Fibroblast of lung (primary cell): ENCODE data around the gene RPS24. TPM values are rescaled to one million over a fixed set of nuclear protein-coding genes. Genes with fewer than 3 reads are reported as not detected.

ENCODE experiments used
- DNase-seq, 2 donors: peaks; one replicate each; pipeline versions ENCODE4 v3.0.0 to v3.0.0-alpha.2; 2010; ENCODE audit warnings: low read depth in 2 of 2
- H2AFZ ChIP-seq: 2 replicates; pipeline ENCODE4 v1.5.1; 2012; ENCODE audit warnings: low read length, control low read depth, inconsistent platforms
- H3K27ac ChIP-seq: 2 replicates; pipeline ENCODE4 v1.5.1; 2011; ENCODE audit warnings: low read length, control low read depth; ENCODE audit not compliant: insufficient read depth
- H3K27me3 ChIP-seq: 2 replicates; pipeline ENCODE4 v1.5.1; 2011; ENCODE audit warnings: mild to moderate bottlenecking, low read length; ENCODE audit not compliant: control insufficient read depth, insufficient read depth
- H3K36me3 ChIP-seq: 2 replicates; pipeline ENCODE4 v1.5.1; 2011; ENCODE audit warnings: low read length; ENCODE audit not compliant: control insufficient read depth, insufficient read depth
- H3K4me1 ChIP-seq: 2 replicates; pipeline ENCODE4 v1.5.1; 2011; ENCODE audit warnings: low read length; ENCODE audit not compliant: control insufficient read depth, insufficient read depth; ENCODE audit errors: extremely low read depth
- H3K4me2 ChIP-seq: 2 replicates; pipeline ENCODE4 v1.5.1; 2011; ENCODE audit warnings: low read length, control low read depth; ENCODE audit not compliant: insufficient read depth; ENCODE audit errors: extremely low read depth
- H3K4me3 ChIP-seq, 4 experiments: fragments of 200-600 bp in 1 of 4; sonication (generic) in 1 of 4; replicated peaks in 1 of 4; 2 replicates each; pipeline ENCODE4 v1.5.1; 2011 to 2016; ENCODE audit warnings: low read length in 4 of 4, low read depth in 3 of 4, mild to moderate bottlenecking in 3 of 4, control low read depth in 2 of 4, inconsistent platforms in 1 of 4, mixed read lengths in 1 of 4; ENCODE audit not compliant: insufficient read depth in 1 of 4; ENCODE audit errors: control extremely low read depth in 1 of 4
- H3K79me2 ChIP-seq: 2 replicates; pipeline ENCODE4 v1.5.1; 2012; ENCODE audit warnings: mild to moderate bottlenecking, low read length, inconsistent platforms; ENCODE audit not compliant: control insufficient read depth, insufficient read depth
- H3K9ac ChIP-seq: 2 replicates; pipeline ENCODE4 v1.5.1; 2011; ENCODE audit warnings: mild to moderate bottlenecking, low read length, control low read depth; ENCODE audit not compliant: insufficient read depth
- H3K9me3 ChIP-seq: 2 replicates; pipeline ENCODE4 v1.5.1; 2012; ENCODE audit warnings: low read depth, low read length; ENCODE audit not compliant: control insufficient read depth, insufficient read depth
- H4K20me1 ChIP-seq: 2 replicates; pipeline ENCODE4 v1.5.1; 2011; ENCODE audit warnings: low read length; ENCODE audit not compliant: control insufficient read depth, insufficient read depth; ENCODE audit errors: extremely low read depth
- EZH2 ChIP-seq: IDR thresholded peaks from 2 replicates; pipeline ENCODE4 v1.5.1; 2012; ENCODE audit warnings: low read length, control low read depth, mild to moderate bottlenecking; ENCODE audit errors: missing control alignments
- polyA plus RNA-seq, 2 donors: library from polyadenylated mRNA; depleted of rRNA in 1 of 2; stranded (reverse) in 1 of 2; unstranded in 1 of 2; fragments of >200 nt; gene quantifications; 2 replicates each; pipeline ENCODE4 v1.2.1, GENCODE V29; 2011 to 2012; ENCODE audit warnings: missing spikeins in 1 of 2
- total RNA-seq: library from RNA; depleted of rRNA; stranded (reverse); fragments of >200 nt; gene quantifications from 2 replicates; pipeline ENCODE4 v1.2.1, GENCODE V29; 2014
- TF ChIP-seq, protein P1 (sequence below), 2 donors: IDR thresholded peaks in 1 of 2; conservative IDR thresholded peaks in 1 of 2; 1 replicate in 1 of 2; 2 replicates in 1 of 2; pipeline ENCODE4 v1.5.1; 2011 to 2012; ENCODE audit warnings: low read length in 2 of 2, control low read depth in 1 of 2, inconsistent platforms in 1 of 2, low read depth in 1 of 2, mild to moderate bottlenecking in 1 of 2

Gene RPS24
- total and polyA plus RNA-seq, 2 donors (not counting 1 experiment from before 2014, with no cell fraction given) = 1,917 to 4,192 TPM

DNA sequence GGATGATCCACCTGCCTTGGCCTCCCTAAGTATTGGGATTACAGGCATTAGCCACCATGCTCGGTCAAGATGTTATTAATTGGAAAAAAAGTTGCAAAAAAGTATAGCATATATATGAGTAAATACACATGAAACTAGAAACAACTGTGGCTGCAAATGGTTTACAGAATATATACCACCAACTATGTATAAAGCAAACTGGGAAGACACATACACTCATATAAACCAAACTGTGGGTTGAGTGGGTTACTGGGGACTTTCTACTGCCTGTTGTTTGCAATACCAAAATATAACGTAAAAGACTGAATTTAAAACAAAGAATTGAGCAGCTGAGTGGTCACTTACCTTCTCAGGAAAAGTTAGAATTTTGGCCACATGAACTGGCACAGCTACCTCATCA, 12.5 kb upstream of the RPS24 start:
- H3K27me3 ChIP-seq = no peaks in the 10 kb centered on the region
- peaks cover 25% of the 10 kb centered on the region for H3K36me3 ChIP-seq
- no peak overlapping the region for H3K9ac ChIP-seq
- TF ChIP-seq EZH2 = no peak
- TF ChIP-seq, protein P1, sequence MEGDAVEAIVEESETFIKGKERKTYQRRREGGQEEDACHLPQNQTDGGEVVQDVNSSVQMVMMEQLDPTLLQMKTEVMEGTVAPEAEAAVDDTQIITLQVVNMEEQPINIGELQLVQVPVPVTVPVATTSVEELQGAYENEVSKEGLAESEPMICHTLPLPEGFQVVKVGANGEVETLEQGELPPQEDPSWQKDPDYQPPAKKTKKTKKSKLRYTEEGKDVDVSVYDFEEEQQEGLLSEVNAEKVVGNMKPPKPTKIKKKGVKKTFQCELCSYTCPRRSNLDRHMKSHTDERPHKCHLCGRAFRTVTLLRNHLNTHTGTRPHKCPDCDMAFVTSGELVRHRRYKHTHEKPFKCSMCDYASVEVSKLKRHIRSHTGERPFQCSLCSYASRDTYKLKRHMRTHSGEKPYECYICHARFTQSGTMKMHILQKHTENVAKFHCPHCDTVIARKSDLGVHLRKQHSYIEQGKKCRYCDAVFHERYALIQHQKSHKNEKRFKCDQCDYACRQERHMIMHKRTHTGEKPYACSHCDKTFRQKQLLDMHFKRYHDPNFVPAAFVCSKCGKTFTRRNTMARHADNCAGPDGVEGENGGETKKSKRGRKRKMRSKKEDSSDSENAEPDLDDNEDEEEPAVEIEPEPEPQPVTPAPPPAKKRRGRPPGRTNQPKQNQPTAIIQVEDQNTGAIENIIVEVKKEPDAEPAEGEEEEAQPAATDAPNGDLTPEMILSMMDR (conservative IDR thresholded peaks at IDR 0.05 in 1 of 2, IDR thresholded peaks at IDR 0.05 in 1 of 2; ENCODE audit: low read depth in 1 of 2, low read length in 2 of 2) = no peak
- H3K4me3 ChIP-seq = no peak overlapping the region
- no peaks in the 10 kb centered on the region for H3K79me2 ChIP-seq
- no peaks in the 10 kb centered on the region for H3K9me3 ChIP-seq
- H3K4me2 ChIP-seq = no peak overlapping the region
- no peak overlapping the region for H2AFZ ChIP-seq
- peaks cover 5% of the 10 kb centered on the region for H3K4me1 ChIP-seq
- H3K27ac ChIP-seq = no peak overlapping the region
- no peak for DNase-seq
- H4K20me1 ChIP-seq = no peaks in the 10 kb centered on the region

DNA sequence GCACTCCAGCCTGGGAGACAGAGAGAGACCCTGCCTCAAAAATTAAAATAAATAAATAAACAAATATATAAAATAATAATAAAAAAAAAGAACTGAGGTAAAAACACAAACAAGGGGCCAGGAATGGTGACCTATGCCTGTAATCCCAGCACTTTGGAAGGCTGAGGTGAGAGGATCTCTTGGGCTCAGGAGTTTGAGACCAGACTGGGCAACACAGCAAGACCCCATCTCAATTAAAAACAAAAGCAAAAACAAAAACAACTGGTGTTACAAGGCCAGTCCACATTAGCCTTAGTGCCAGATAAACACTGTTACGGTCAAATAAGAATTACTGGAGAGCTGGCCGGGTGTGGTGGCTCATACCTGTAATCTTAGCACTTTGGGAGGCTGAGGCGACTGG, 9.9 kb upstream of the RPS24 start:
- H3K4me1 ChIP-seq = peaks cover 14% of the 10 kb centered on the region
- TF ChIP-seq, protein P1 (conservative IDR thresholded peaks at IDR 0.05 in 1 of 2, IDR thresholded peaks at IDR 0.05 in 1 of 2; ENCODE audit: low read depth in 1 of 2, low read length in 2 of 2) = no peak
- no peak for TF ChIP-seq EZH2
- H3K9me3 ChIP-seq = no peaks in the 10 kb centered on the region
- no peaks in the 10 kb centered on the region for H4K20me1 ChIP-seq
- H3K4me2 ChIP-seq = no peak overlapping the region
- peaks cover 22% of the 10 kb centered on the region for H3K79me2 ChIP-seq
- no peak overlapping the region for H2AFZ ChIP-seq
- H3K27ac ChIP-seq = no peak overlapping the region
- H3K4me3 ChIP-seq = no peak overlapping the region
- H3K36me3 ChIP-seq = peaks cover 23% of the 10 kb centered on the region
- no peak for DNase-seq
- H3K27me3 ChIP-seq = no peaks in the 10 kb centered on the region
- no peak overlapping the region for H3K9ac ChIP-seq

DNA sequence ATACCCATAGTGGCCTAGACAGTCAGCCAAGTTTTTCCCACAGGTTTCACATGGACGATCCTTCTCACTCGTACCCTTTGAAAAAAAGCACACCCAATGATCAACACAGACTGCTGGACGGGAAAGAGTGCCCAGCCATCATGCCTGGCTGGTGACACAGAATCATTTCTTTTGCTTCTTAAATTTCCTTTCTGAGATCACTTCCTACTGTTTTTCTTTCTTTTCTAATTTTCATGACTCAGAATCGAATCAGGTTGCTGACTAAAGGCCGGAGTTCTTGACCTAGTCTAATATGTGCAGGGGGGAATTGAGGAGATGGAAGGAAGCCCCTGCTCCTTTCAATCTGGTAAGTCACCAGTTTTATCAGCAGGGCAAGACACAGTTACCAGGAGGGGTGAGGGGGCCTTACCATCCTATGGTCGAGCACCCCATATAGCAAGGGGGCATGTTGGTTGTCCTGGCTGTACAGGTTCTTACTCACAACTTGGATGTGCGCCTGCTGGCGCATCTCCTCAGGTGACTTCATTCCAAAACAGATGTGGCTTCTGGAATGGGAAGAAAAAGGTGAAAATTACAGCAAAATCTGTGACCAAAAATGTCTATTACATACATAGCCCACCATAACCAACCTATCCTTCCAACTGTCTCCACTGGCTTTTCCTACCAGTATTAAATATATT, 7.8 kb upstream of the RPS24 start:
- H3K9ac ChIP-seq = no peak overlapping the region
- H3K36me3 ChIP-seq = peaks cover 19% of the 10 kb centered on the region
- no peaks in the 10 kb centered on the region for H4K20me1 ChIP-seq
- peak overlapping the region; percentile 66 for H3K27ac ChIP-seq
- no peaks in the 10 kb centered on the region for H3K27me3 ChIP-seq
- no peak overlapping the region for H3K4me3 ChIP-seq
- TF ChIP-seq, protein P1 (conservative IDR thresholded peaks at IDR 0.05 in 1 of 2, IDR thresholded peaks at IDR 0.05 in 1 of 2; ENCODE audit: low read depth in 1 of 2, low read length in 2 of 2) = no peak
- no peak for TF ChIP-seq EZH2
- H3K4me2 ChIP-seq = peak overlapping the region; percentile 78
- peaks cover 14% of the 10 kb centered on the region for H3K4me1 ChIP-seq
- no peak overlapping the region for H2AFZ ChIP-seq
- no peaks in the 10 kb centered on the region for H3K9me3 ChIP-seq
- H3K79me2 ChIP-seq = peaks cover 28% of the 10 kb centered on the region
- peak; percentile 31 to 72 for DNase-seq
